PC-9 (cell line): ENCODE results near the gene VAV2. TPM values are rescaled to one million over a fixed set of nuclear protein-coding genes. Genes with fewer than 3 reads are reported as not detected.

Source experiments
- BruUV-seq: library from RNA; stranded (reverse); fragments of 400-500 nt; replicated peaks from 2 replicates; lab custom pipeline; 2021; lab: Mats Ljungman, UMichigan
- CTCF ChIA-PET: fragments of 300-600 bp; sonication (Branson Sonifier 250); formaldehyde crosslinking; loops from one replicate; lab custom pipeline; 2022; ENCODE audit warnings: antibody characterized with exemption; lab: Charles Lee
- POLR2A ChIA-PET: fragments of 300-600 bp; sonication (Branson Sonifier 250); formaldehyde crosslinking; loops from one replicate; lab custom pipeline; 2022; ENCODE audit warnings: antibody characterized with exemption; ENCODE audit not compliant: unreplicated experiment; lab: Charles Lee
- DNase-seq, 2 experiments: peaks; one replicate each; pipeline versions ENCODE4 v3.0.0 to v3.0.0-alpha.2; 2015 to 2022; ENCODE audit warnings: mixed read lengths in 1 of 2
- H2AFZ ChIP-seq: fragments of 200-600 bp; sonication (generic); 2 replicates; pipeline ENCODE4 v1.8.1; 2017; ENCODE audit warnings: antibody characterized with exemption
- H3F3A ChIP-seq: fragments of 200-600 bp; sonication (generic); 2 replicates; pipeline ENCODE4 v1.8.1; 2017; ENCODE audit warnings: antibody characterized with exemption, mild to moderate bottlenecking, low read depth; ENCODE audit not compliant: insufficient read depth
- H3K27ac ChIP-seq: fragments of 200-600 bp; sonication (generic); 2 replicates; pipeline ENCODE4 v1.6.1; 2016; ENCODE audit warnings: mixed run types
- H3K27me3 ChIP-seq: fragments of 200-600 bp; sonication (generic); 2 replicates; pipeline ENCODE4 v1.6.1; 2016; ENCODE audit warnings: low read depth, mixed run types; ENCODE audit not compliant: insufficient read depth
- H3K36me3 ChIP-seq: fragments of 200-600 bp; sonication (generic); 2 replicates; pipeline ENCODE4 v1.6.1; 2016; ENCODE audit warnings: low read depth, mixed run types
- H3K4me1 ChIP-seq: fragments of 200-600 bp; sonication (generic); replicated peaks from 2 replicates; pipeline ENCODE4 v1.6.1; 2016; ENCODE audit warnings: mixed run types; ENCODE audit not compliant: insufficient read depth
- H3K4me2 ChIP-seq: fragments of 200-600 bp; sonication (generic); 2 replicates; pipeline ENCODE4 v1.6.1; 2017; ENCODE audit warnings: mixed run types
- H3K4me3 ChIP-seq: fragments of 200-600 bp; sonication (generic); 2 replicates; pipeline ENCODE4 v1.6.1; 2016; ENCODE audit warnings: mixed run types
- H3K79me2 ChIP-seq: fragments of 200-600 bp; sonication (generic); 2 replicates; pipeline ENCODE4 v1.6.1; 2017; ENCODE audit warnings: low read depth, mixed run types
- H3K9me2 ChIP-seq: fragments of 200-600 bp; sonication (generic); 2 replicates; pipeline ENCODE4 v1.8.1; 2017; ENCODE audit warnings: mild to moderate bottlenecking; ENCODE audit not compliant: insufficient read depth
- H3K9me3 ChIP-seq: fragments of 200-600 bp; sonication (generic); 2 replicates; pipeline ENCODE4 v1.8.1; 2016; ENCODE audit warnings: low read depth; ENCODE audit not compliant: insufficient read depth
- H4K20me1 ChIP-seq: fragments of 200-600 bp; sonication (generic); 2 replicates; pipeline ENCODE4 v1.8.1; 2017; ENCODE audit not compliant: insufficient read depth
- EZH2 ChIP-seq: fragments of 200-600 bp; sonication (generic); IDR thresholded peaks from 2 replicates; pipeline ENCODE4 v1.8.0; 2017; ENCODE audit warnings: antibody characterized with exemption, low read depth
- intact Hi-C: fragments of 100-400 bp; cut with micrococcal nuclease; formaldehyde crosslinking; loops from one replicate; pipeline ENCODE4 v1.10.0; 2022; ENCODE audit not compliant: unreplicated experiment
- total RNA-seq: library from RNA; stranded (reverse); gene quantifications from 2 replicates; pipeline ENCODE4 v1.2.3, GENCODE V29; 2021
- TF ChIP-seq, protein P1 (sequence below): fragments of 200-600 bp; sonication (generic); conservative IDR thresholded peaks from 2 replicates; pipeline ENCODE4 v1.6.1; 2017; ENCODE audit warnings: mixed run types, antibody characterized with exemption, mild to moderate bottlenecking, moderate library complexity

The VAV2 gene
- total RNA-seq, 1 experiment from 2014 or later: 36.5 TPM

DNA sequence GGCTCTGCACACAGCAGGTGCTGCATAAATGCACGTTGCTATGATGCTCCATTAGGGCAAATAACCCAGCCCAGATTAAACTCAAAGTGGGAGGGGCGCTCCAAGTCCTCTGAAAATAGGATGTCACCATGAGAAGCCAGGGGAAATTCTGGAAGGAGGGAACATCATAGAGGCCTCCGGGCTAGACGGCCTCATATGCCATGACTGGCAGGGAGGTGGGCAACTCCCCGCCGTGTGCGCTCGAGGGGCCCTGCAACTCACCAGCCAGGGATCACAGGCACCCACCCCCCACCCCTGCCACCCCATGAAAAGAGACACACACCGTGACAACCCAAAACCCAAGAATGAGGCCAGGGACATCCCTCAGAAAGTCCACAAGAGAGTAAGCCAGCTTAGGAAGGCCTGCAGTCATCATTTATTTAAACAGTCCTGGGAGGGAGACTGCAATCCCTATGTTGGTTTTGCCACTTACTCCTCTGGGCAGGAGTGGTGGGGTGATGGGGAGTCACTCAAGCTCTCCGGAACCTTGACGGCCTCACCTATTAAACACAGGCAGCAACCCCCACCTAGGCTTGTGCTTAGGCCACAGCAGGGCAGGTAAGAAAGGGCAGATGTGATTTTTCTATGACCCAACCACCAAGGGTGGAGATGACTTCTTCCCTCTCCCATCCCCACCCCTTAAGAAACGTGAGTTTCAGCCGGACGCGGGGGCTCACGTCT is 4.0 kb downstream of the VAV2 start:
- no TSS peak for BruUV-seq
- Histone ChIP-seq H3K9me3 (no peaks in the 10 kb centered on the region), H3K4me1 (peaks cover 11% of the 10 kb centered on the region), H3K4me3 (no peak overlapping the region), H3K27ac (no peak overlapping the region), H4K20me1 (peaks cover 56% of the 10 kb centered on the region), H3K9me2 (no peaks in the 10 kb centered on the region), H3K4me2 (no peak overlapping the region), H3K27me3 (no peaks in the 10 kb centered on the region), H3F3A (peaks cover 5% of the 10 kb centered on the region; the same call in 1 of the 2 replicates), H3K79me2 (peaks cover 54% of the 10 kb centered on the region), H2AFZ (no peak overlapping the region), H3K36me3 (no peaks in the 10 kb centered on the region)
- no peak for TF ChIP-seq EZH2
- TF ChIP-seq, protein P1, sequence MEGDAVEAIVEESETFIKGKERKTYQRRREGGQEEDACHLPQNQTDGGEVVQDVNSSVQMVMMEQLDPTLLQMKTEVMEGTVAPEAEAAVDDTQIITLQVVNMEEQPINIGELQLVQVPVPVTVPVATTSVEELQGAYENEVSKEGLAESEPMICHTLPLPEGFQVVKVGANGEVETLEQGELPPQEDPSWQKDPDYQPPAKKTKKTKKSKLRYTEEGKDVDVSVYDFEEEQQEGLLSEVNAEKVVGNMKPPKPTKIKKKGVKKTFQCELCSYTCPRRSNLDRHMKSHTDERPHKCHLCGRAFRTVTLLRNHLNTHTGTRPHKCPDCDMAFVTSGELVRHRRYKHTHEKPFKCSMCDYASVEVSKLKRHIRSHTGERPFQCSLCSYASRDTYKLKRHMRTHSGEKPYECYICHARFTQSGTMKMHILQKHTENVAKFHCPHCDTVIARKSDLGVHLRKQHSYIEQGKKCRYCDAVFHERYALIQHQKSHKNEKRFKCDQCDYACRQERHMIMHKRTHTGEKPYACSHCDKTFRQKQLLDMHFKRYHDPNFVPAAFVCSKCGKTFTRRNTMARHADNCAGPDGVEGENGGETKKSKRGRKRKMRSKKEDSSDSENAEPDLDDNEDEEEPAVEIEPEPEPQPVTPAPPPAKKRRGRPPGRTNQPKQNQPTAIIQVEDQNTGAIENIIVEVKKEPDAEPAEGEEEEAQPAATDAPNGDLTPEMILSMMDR: no peak
- CTCF ChIA-PET: no interaction called here
- DNase-seq: no peak
- intact Hi-C loops: no loop called here
- POLR2A ChIA-PET: no interaction called here

DNA sequence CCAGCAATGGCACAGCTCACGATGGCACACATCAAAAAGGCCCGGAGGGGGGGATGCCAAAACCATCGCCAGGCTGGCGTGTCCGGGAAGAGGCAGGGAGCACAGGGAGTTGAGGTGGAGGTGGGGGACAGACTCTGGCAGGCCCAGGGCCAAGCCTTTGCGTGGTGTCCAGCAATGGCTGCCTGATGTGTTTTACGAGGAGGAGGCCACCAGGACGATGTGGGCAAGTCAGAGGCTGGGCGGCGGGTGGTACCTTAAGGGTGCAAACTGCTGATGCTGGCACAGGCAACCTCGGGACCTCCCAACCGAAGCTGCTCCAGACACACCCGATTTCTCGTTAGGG is 4.7 kb downstream of the VAV2 start:
- Histone ChIP-seq H4K20me1 (peaks cover 62% of the 10 kb centered on the region), H3K4me1 (peaks cover 11% of the 10 kb centered on the region), H3K9me3 (no peaks in the 10 kb centered on the region), H3K27me3 (no peaks in the 10 kb centered on the region), H3K4me3 (no peak overlapping the region), H3F3A (peaks cover 5% of the 10 kb centered on the region; the same call in 1 of the 2 replicates), H3K9me2 (no peaks in the 10 kb centered on the region), H3K36me3 (no peaks in the 10 kb centered on the region), H3K4me2 (no peak overlapping the region), H2AFZ (no peak overlapping the region), H3K27ac (no peak overlapping the region), H3K79me2 (peaks cover 54% of the 10 kb centered on the region)
- intact Hi-C loops: no loop called here
- POLR2A ChIA-PET: no interaction called here
- BruUV-seq: no TSS peak
- CTCF ChIA-PET: no interaction called here
- DNase-seq: no peak
- TF ChIP-seq, protein P1: no peak
- TF ChIP-seq EZH2: no peak

DNA sequence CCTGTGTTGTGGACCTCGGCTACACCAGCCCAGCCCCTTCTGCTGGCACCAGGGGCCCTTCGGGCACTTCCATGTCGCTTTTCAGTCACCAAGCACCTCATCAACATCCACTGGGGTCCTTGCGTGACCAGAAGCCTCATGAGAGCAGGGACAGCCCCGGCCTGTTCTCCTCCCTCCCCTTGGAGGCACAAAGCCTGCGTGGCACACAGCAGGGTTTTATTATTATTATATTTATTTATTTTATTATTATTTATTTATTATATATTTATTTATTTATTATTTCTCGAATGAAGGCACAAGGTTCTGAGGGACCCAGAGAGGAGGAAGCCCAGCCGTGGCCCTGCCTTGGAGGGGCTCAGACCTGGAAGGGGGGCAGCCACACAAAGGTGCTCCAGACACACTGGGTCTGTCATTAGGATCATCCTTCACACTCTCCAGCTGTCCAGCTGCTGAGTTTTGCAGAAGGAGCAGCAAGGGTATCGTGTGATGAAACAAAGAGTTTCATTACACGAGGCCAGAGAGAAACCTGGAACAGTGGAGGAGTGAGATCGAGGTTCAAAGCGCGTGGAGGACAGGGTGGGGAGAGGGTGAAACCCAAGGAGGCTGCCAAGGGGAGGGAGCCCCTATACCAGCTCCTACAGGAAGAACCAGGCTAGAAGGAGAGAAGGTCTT is 5.2 kb downstream of the VAV2 start:
- Histone ChIP-seq H3K36me3 (no peaks in the 10 kb centered on the region), H3K9me3 (no peaks in the 10 kb centered on the region), H3K79me2 (peaks cover 54% of the 10 kb centered on the region), H3F3A (peaks cover 5% of the 10 kb centered on the region; the same call in 1 of the 2 replicates), H3K4me3 (no peak overlapping the region), H3K4me1 (peaks cover 11% of the 10 kb centered on the region), H3K27me3 (no peaks in the 10 kb centered on the region), H3K27ac (no peak overlapping the region), H2AFZ (no peak overlapping the region), H4K20me1 (peaks cover 65% of the 10 kb centered on the region), H3K4me2 (no peak overlapping the region), H3K9me2 (no peaks in the 10 kb centered on the region)
- DNase-seq: no peak
- intact Hi-C loops: no loop called here
- POLR2A ChIA-PET: no interaction called here
- BruUV-seq: no TSS peak
- CTCF ChIA-PET: no interaction called here
- TF ChIP-seq, protein P1: no peak
- TF ChIP-seq EZH2: no peak
